GM20000 (cell line): ENCODE results near the gene FTCD.
"Not testable (repeated sequence)": the region's sequence is repeated elsewhere in the genome, so short reads cannot be mapped to it uniquely, and the experiment has no call there.

Experiments used
- DNase-seq: peaks from one replicate; pipeline ENCODE4 v3.0.0; 2012; ENCODE audit warnings: low spot score
- CTCF ChIP-seq: IDR thresholded peaks from 2 replicates; pipeline ENCODE4 v1.5.1; 2012; ENCODE audit warnings: mild to moderate bottlenecking, control low read depth; ENCODE audit errors: extremely low read depth, missing control alignments

The FTCD gene

GRCh38 chr21:46109313-46110221 lies 45.8 kb downstream of the FTCD start:
- DNase-seq = no peak
- TF ChIP-seq CTCF = no peak

GRCh38 chr21:46108827-46109312 lies 46.5 kb downstream of the FTCD start:
- TF ChIP-seq CTCF = no peak
- DNase-seq = no peak

- not testable (repeated sequence) for DNase-seq
Measured at GRCh38 chr21:46107376-46107775, 48.0 kb downstream of the FTCD start.

- no peak for DNase-seq
- no peak for TF ChIP-seq CTCF
Measured at GRCh38 chr21:46104104-46104503, 51.3 kb downstream of the FTCD start.

GRCh38 chr21:46100906-46101305 lies 54.5 kb downstream of the FTCD start:
- no peak for TF ChIP-seq CTCF
- DNase-seq = no peak

- no peak for TF ChIP-seq CTCF
- DNase-seq = no peak
Measured at GRCh38 chr21:46100426-46100825, 55.0 kb downstream of the FTCD start.

- no peak for TF ChIP-seq CTCF
- no peak for DNase-seq
Measured at GRCh38 chr21:46100020-46100419, 55.4 kb downstream of the FTCD start.

GRCh38 chr21:46099476-46099875 lies 55.9 kb downstream of the FTCD start:
- no peak for DNase-seq

More at GRCh38 chr21:46099476-46099875, 55.9 kb downstream of the FTCD start:
- TF ChIP-seq CTCF = no peak
